Measurements from ENCODE around the gene SNX27. TPM values are rescaled to one million over a fixed set of nuclear protein-coding genes. Genes with fewer than 3 reads are reported as not detected.
A peak's percentile ranks its signal among the peaks of the same experiment; 100 is the strongest.

The SNX27 gene
- total RNA-seq, 3 donors from 2014 or later (not counting 1 experiment from before 2014, with no cell fraction given): 17.8 to 25.0 (median 23.7) TPM

GRCh38 chr1:151565502-151566189, 46.2 kb upstream of the SNX27 start:
- Histone ChIP-seq H3K4me3 (ENCODE audit: low read length) (no peak overlapping the region), H3K36me3 (ENCODE audit: control insufficient read depth, insufficient read depth, low read length) (no peaks in the 10 kb centered on the region), H3K9me3 (ENCODE audit: control insufficient read depth, insufficient read depth, low read length) (no peaks in the 10 kb centered on the region), H3K27ac (ENCODE audit: low read length) (no peak overlapping the region), H3K27me3 (ENCODE audit: control insufficient read depth, insufficient read depth, low read length) (no peaks in the 10 kb centered on the region), H3K4me1 (ENCODE audit: control insufficient read depth, insufficient read depth, low read length) (no peaks in the 10 kb centered on the region)
- intact Hi-C loops (cut with micrococcal nuclease): no loop called here
- 75% methylated on average over 5 of the region's 5 CpGs for WGBS (ENCODE audit: insufficient coverage)
- no peaks in the 10 kb centered on the region for H3K36me3 Mint-ChIP-seq
- H3K9me3 Mint-ChIP-seq: no peaks in the 10 kb centered on the region
- H3K27me3 Mint-ChIP-seq (ENCODE audit: low read depth in 2 of 2): peaks cover 0 to 4% of the 10 kb centered on the region in 2 donors
- no peak overlapping the region for H3K4me3 Mint-ChIP-seq
- TF ChIP-seq CTCF (IDR thresholded peaks at IDR 0.05): no peak
- no peak for DNase-seq
- no peaks in the 10 kb centered on the region for H3K4me1 Mint-ChIP-seq
- ATAC-seq: no peak
- no peak overlapping the region for H3K27ac Mint-ChIP-seq

GRCh38 chr1:151568626-151569088, 43.2 kb upstream of the SNX27 start:
- DNase-seq (peak in 1 of 2 donors; percentile 38), ATAC-seq (peak; percentile 42 to 50 (median 47))
- H3K27me3 ChIP-seq (ENCODE audit: control insufficient read depth, insufficient read depth, low read length): no peaks in the 10 kb centered on the region
- Mint-ChIP-seq H3K9me3 (no peaks in the 10 kb centered on the region), H3K27me3 (ENCODE audit: low read depth in 2 of 2) (peaks cover 0 to 4% of the 10 kb centered on the region in 2 donors), H3K27ac (no peak overlapping the region), H3K36me3 (no peaks in the 10 kb centered on the region), H3K4me1 (no peaks in the 10 kb centered on the region), H3K4me3 (no peak overlapping the region)
- intact Hi-C loops (cut with micrococcal nuclease): no loop called here
- H3K36me3 ChIP-seq (ENCODE audit: control insufficient read depth, insufficient read depth, low read length): no peaks in the 10 kb centered on the region
- H3K27ac ChIP-seq (ENCODE audit: low read length): no peak overlapping the region
- no peaks in the 10 kb centered on the region for H3K9me3 ChIP-seq (ENCODE audit: control insufficient read depth, insufficient read depth, low read length)
- WGBS (ENCODE audit: insufficient coverage): 52% methylated on average over 2 of the region's 3 CpGs
- no peaks in the 10 kb centered on the region for H3K4me1 ChIP-seq (ENCODE audit: control insufficient read depth, insufficient read depth, low read length)
- no peak overlapping the region for H3K4me3 ChIP-seq (ENCODE audit: low read length)
- TF ChIP-seq CTCF (IDR thresholded peaks at IDR 0.05): no peak

- ATAC-seq (no peak), DNase-seq (no peak)
- intact Hi-C loops (cut with micrococcal nuclease): no loop called here
- H3K4me3 ChIP-seq (ENCODE audit: low read length): no peak overlapping the region
- 95% methylated on average over 1 of the region's 1 CpG for WGBS (ENCODE audit: insufficient coverage)
- no peak overlapping the region for H3K27ac Mint-ChIP-seq
- H3K4me1 Mint-ChIP-seq: no peaks in the 10 kb centered on the region
- H3K4me1 ChIP-seq (ENCODE audit: control insufficient read depth, insufficient read depth, low read length): no peaks in the 10 kb centered on the region
- no peak overlapping the region for H3K27ac ChIP-seq (ENCODE audit: low read length)
- H3K36me3 Mint-ChIP-seq: no peaks in the 10 kb centered on the region
- H3K27me3 Mint-ChIP-seq (ENCODE audit: low read depth in 2 of 2): no peaks in the 10 kb centered on the region
- H3K36me3 ChIP-seq (ENCODE audit: control insufficient read depth, insufficient read depth, low read length): no peaks in the 10 kb centered on the region
- H3K4me3 Mint-ChIP-seq: no peak overlapping the region
- TF ChIP-seq CTCF (IDR thresholded peaks at IDR 0.05): no peak
- H3K9me3 ChIP-seq (ENCODE audit: control insufficient read depth, insufficient read depth, low read length): no peaks in the 10 kb centered on the region
- no peaks in the 10 kb centered on the region for H3K9me3 Mint-ChIP-seq
- H3K27me3 ChIP-seq (ENCODE audit: control insufficient read depth, insufficient read depth, low read length): no peaks in the 10 kb centered on the region
These were observed 41.0 kb upstream of the SNX27 start for GRCh38 chr1:151570819-151571218.

Measured in natural killer cell (primary cell).